IMR-90 (cell line): ENCODE data around the gene GSTO1.

Source experiments
- NFE2L2 ChIP-seq: fragments of 150-350 bp; IDR thresholded peaks from 2 replicates; pipeline ENCODE4 v1.6.1; 2016; ENCODE audit warnings: low read depth, mild to moderate bottlenecking, low read length
- POLR2A ChIP-seq: IDR thresholded peaks from 2 replicates; pipeline ENCODE4 v1.6.1; 2012; ENCODE audit warnings: mild to moderate bottlenecking, low read depth, low read length
- RAD21 ChIP-seq: IDR thresholded peaks from 2 replicates; pipeline ENCODE4 v1.6.1; 2012; ENCODE audit warnings: low read length, improper control_type of control experiment
- RCOR1 ChIP-seq: IDR thresholded peaks from 2 replicates; pipeline ENCODE4 v1.6.1; 2012; ENCODE audit warnings: mild to moderate bottlenecking, low read length, improper control_type of control experiment; ENCODE audit not compliant: insufficient replicate concordance
- RFX5 ChIP-seq: IDR thresholded peaks from 2 replicates; pipeline ENCODE4 v1.8.0; 2012; ENCODE audit warnings: low read depth, mild to moderate bottlenecking, low read length, moderate library complexity
- SMC3 ChIP-seq: fragments of 150-350 bp; IDR thresholded peaks from 2 replicates; pipeline ENCODE4 v1.6.1; 2016; ENCODE audit warnings: low read depth, mild to moderate bottlenecking, antibody characterized with exemption, low read length, moderate library complexity
- TF ChIP-seq, protein P1 (sequence below): conservative IDR thresholded peaks from 2 replicates; pipeline ENCODE4 v1.5.1; 2012; ENCODE audit warnings: mild to moderate bottlenecking, low read depth, low read length, improper control_type of control experiment

DNA sequence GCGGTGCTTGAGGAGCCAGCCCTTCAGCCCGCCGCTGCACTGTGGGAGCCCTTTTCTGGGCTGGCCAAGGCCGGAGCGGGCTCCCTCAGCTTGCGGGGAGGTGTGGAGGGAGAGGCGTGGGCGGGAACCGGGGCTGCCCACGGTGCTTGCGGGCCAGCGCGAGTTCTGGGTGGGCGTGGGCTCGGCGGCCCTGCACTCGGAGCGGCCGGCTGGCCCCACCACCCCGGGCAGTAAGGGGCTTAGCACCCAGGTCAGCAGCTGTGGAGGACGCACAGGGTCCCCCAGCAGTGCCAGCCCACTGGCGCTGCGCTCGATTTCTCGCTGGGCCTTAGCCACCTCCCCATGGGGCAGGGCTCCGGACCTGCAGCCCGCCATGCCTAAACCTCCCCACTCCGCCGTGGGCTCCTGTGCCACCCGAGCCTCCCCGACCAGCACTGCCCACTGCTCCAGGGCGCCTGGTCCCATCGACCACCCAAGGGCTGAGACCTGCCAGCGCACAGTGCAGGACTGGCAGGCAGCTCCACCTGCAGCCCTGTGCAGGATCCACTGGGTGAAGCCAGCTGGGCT, 9.5 kb upstream of the GSTO1 start:
- TF ChIP-seq POLR2A (no peak), NFE2L2 (no peak), RAD21 (no peak), RFX5 (no peak), RCOR1 (no peak), SMC3 (no peak)
- TF ChIP-seq, protein P1, sequence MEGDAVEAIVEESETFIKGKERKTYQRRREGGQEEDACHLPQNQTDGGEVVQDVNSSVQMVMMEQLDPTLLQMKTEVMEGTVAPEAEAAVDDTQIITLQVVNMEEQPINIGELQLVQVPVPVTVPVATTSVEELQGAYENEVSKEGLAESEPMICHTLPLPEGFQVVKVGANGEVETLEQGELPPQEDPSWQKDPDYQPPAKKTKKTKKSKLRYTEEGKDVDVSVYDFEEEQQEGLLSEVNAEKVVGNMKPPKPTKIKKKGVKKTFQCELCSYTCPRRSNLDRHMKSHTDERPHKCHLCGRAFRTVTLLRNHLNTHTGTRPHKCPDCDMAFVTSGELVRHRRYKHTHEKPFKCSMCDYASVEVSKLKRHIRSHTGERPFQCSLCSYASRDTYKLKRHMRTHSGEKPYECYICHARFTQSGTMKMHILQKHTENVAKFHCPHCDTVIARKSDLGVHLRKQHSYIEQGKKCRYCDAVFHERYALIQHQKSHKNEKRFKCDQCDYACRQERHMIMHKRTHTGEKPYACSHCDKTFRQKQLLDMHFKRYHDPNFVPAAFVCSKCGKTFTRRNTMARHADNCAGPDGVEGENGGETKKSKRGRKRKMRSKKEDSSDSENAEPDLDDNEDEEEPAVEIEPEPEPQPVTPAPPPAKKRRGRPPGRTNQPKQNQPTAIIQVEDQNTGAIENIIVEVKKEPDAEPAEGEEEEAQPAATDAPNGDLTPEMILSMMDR = no peak
